ENCODE data around the gene HACD2.

HACD2 gene

DNA sequence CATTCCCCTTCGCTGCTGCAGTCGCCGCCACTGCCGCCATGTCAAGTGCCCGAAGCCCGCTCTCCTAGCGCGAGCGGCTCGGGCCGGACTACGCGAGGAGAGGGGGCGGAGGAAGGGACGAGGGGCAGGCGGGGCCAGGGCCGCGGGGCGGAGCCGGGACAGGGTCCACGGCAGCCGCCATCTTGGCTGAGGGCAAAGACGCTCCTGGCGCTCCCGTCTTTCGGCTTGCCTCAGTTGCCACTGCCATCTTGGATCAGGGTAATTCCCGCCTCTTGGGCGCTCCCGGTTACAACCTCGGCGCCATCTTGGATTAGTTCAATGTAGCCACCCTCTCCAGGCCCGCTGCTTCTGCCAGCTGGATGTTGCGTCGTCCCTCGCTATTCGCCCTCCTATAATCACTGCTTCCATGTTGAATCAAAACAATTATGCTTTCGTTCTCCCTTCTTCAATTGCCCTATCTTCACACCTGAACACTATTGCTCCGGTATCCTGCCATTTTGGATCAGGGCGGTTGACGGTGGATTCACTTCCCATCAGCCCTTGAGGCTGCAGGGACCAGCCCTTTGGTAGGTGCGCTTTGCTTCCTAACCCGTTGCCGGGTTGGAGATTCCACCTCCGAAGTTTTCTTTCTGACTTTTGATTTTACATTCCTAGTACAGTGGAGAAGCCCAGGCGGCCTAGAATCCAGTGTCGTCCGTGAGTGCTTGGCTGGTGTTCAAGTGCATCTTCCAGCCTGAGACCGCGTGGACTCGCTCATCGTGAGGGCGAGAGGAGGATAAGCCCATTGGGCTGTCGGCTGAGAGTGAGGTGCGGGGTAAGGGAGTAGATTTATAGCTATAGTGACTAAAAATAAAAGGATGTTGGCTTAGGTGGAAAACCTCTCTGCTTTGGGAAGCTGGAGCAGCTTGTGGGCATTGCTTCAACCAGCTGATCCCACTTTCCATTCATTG, at the start of gene HACD2:
HACD2 (minus strand) TSS at position 66 of the 950 bp plus-strand sequence; CDS start at position 40, 26 bp downstream.
- TF ChIP-seq, protein P1, sequence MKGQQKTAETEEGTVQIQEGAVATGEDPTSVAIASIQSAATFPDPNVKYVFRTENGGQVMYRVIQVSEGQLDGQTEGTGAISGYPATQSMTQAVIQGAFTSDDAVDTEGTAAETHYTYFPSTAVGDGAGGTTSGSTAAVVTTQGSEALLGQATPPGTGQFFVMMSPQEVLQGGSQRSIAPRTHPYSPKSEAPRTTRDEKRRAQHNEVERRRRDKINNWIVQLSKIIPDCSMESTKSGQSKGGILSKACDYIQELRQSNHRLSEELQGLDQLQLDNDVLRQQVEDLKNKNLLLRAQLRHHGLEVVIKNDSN (IDR thresholded peaks at IDR 0.05), result no peak
- TF ChIP-seq RAD21 (IDR thresholded peaks at IDR 0.05; ENCODE audit: low read depth) (no peak), MAX (IDR thresholded peaks at IDR 0.05) (peak; percentile 70; the same call in 1 of the 2 replicates), TEAD4 (IDR thresholded peaks at IDR 0.05) (0 out of 2 replicates have a peak, but pooled peaks have one; percentile 11), CREB1 (IDR thresholded peaks at IDR 0.05; ENCODE audit: low read depth) (no peak), ZBTB7A (IDR thresholded peaks at IDR 0.05; ENCODE audit: low read depth) (no peak), CEBPB (IDR thresholded peaks at IDR 0.05) (no peak), TCF12 (IDR thresholded peaks at IDR 0.05; ENCODE audit: low read depth) (peak; percentile 50), FOXM1 (IDR thresholded peaks at IDR 0.05; ENCODE audit: borderline replicate concordance, low read depth) (peak; percentile 49; the same call in 1 of the 2 replicates), EGR1 (IDR thresholded peaks at IDR 0.05) (peak; percentile 92), REST (IDR thresholded peaks at IDR 0.05; ENCODE audit: low read depth) (no peak), TAF1 (IDR thresholded peaks at IDR 0.05; ENCODE audit: low read depth) (peak; percentile 95), YY1 (IDR thresholded peaks at IDR 0.05; ENCODE audit: low read depth) (peak; percentile 98), EP300 (IDR thresholded peaks at IDR 0.05; ENCODE audit: borderline replicate concordance) (no peak; the same call in 1 of the 2 replicates), NFIC (IDR thresholded peaks at IDR 0.05) (peak; percentile 21; the same call in 1 of the 2 replicates)

- no peak for TF ChIP-seq NFIC (IDR thresholded peaks at IDR 0.05)
- TF ChIP-seq TEAD4 (IDR thresholded peaks at IDR 0.05), result no peak
- TF ChIP-seq TCF12 (IDR thresholded peaks at IDR 0.05; ENCODE audit: low read depth), result no peak
- TF ChIP-seq CREB1 (IDR thresholded peaks at IDR 0.05; ENCODE audit: low read depth), result no peak
- TF ChIP-seq ZBTB7A (IDR thresholded peaks at IDR 0.05; ENCODE audit: low read depth), result no peak
- no peak for TF ChIP-seq REST (IDR thresholded peaks at IDR 0.05; ENCODE audit: low read depth)
- TF ChIP-seq FOXM1 (IDR thresholded peaks at IDR 0.05; ENCODE audit: borderline replicate concordance, low read depth), result no peak
- no peak for TF ChIP-seq MAX (IDR thresholded peaks at IDR 0.05)
- TF ChIP-seq, protein P1 (IDR thresholded peaks at IDR 0.05), result no peak
- no peak for TF ChIP-seq EGR1 (IDR thresholded peaks at IDR 0.05)
- no peak for TF ChIP-seq CEBPB (IDR thresholded peaks at IDR 0.05)
- no peak for TF ChIP-seq YY1 (IDR thresholded peaks at IDR 0.05; ENCODE audit: low read depth)
- no peak for TF ChIP-seq TAF1 (IDR thresholded peaks at IDR 0.05; ENCODE audit: low read depth)
- no peak for TF ChIP-seq RAD21 (IDR thresholded peaks at IDR 0.05; ENCODE audit: low read depth)
- no peak for TF ChIP-seq EP300 (IDR thresholded peaks at IDR 0.05; ENCODE audit: borderline replicate concordance)
Measured at GRCh38 chr3:123634149-123635051, 49.5 kb upstream of the HACD2 start.

DNA sequence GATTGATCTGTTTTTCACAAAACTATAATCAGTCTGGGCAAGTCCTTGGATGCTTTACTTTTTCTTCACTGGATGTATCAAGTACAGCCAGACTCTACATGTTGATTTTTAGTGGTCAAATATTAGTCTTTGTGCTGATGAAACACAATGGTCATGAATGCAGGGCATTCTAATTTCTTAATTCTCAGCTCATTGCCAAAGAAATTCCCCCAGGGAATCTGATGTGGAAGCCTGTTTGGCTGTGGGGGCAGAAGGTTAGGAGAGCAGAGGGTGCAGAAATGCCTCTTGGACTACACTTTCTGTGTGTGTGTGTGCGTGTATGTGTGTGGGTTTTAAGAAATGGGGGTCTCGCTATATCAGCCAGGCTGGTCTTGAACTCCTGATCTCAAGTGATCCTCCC, 48.7 kb upstream of the HACD2 start:
- TF ChIP-seq NFIC (IDR thresholded peaks at IDR 0.05) (no peak), EGR1 (IDR thresholded peaks at IDR 0.05) (no peak), REST (IDR thresholded peaks at IDR 0.05; ENCODE audit: low read depth) (no peak)
- TF ChIP-seq, protein P1 (IDR thresholded peaks at IDR 0.05), result no peak

All from Ishikawa (cell line).